ENCODE results near the gene RHBDL3.
"Not testable (repeated sequence)": the region's sequence is repeated elsewhere in the genome, so short reads cannot be mapped to it uniquely, and the experiment has no call there.

Gene RHBDL3

GRCh38 chr17:32265192-32265923 is at the start of gene RHBDL3:
TSS of gene RHBDL3 (plus strand) at chr17:32265832. CDS start at chr17:32266190, 358 bp downstream.
- no peak for DNase-seq (ENCODE audit: low read depth)

DNA sequence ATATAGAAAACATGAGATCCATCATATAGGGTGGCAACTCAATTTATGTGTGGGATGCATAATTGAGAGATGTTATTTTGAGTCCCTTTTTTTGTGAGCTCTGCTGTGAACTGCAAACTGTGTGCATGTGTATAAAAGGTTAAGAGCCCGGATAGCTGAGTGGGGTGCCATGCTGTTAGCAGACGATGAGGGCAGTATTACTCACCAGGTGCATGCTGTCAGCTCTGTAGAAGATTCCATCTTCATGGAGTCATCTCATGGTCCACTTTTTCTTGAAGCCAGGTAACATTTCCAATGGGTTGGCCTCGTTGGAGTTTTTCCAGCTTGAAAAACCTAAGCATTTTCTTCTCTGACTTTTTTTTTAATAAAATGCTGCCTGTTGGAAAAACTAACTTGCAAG is 43.0 kb upstream of the RHBDL3 start:
- DNase-seq (ENCODE audit: low read depth): no peak

GRCh38 chr17:32223703-32224102 is 41.9 kb upstream of the RHBDL3 start:
- no peak for DNase-seq (ENCODE audit: low read depth)

DNA sequence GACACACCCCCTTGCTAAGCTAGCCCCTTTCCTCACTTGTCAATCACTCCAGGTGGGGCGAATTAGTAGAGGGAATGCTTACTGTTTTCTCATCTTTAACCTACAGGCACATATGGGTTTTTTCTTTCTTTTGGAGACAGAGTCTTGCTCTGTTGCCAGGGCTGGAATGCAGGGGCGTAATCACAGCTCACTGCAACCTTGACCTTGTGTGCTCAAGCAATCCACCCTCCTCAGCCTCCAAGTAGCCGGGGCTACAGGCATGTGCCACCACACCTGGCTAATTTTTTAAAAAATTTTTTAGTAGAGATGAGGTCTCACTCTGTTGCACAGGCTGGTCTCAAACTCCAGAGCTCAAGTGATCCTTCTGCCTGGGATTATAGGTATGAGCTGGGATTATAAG is 38.7 kb upstream of the RHBDL3 start:
- DNase-seq (ENCODE audit: low read depth): no peak

DNA sequence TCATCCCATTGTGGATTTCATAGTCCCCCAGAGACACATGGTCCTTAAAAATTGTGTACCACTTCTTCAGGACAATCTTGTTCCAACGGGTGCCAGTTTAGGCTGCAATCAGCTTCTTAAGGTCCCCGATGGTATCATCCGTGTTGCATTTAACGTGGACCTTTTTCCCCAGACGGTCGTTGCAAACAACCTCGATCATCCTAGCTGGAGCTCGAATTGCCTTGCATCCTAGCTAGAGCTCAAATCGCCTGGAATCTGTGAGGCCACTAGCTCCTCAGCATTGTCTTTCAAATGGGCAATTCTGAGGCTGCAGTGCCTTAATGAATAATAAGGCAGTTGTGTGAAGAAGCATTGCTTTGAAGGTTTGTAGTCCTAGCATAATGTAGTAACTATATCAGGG is 37.7 kb upstream of the RHBDL3 start:
- DNase-seq (ENCODE audit: low read depth): no peak

DNA sequence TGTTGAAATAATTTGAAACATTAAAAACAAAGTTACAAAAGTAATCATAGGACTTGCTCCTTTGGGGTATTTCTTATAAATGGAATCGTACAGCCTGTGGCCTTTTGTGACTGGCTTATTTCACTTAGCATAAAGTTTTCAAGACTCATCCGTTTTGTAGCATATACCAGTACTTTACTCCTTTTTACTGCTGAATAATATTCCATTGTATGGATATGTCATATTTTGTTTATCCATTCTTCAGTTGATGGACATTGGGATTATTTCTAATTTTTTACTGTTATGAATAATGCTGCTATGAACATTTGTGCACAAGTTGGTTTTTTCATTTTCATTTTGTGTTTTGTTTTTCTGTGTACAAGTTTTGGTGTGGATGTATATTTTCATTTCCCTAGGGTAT is 30.0 kb upstream of the RHBDL3 start:
- DNase-seq (ENCODE audit: low read depth): no peak

DNA sequence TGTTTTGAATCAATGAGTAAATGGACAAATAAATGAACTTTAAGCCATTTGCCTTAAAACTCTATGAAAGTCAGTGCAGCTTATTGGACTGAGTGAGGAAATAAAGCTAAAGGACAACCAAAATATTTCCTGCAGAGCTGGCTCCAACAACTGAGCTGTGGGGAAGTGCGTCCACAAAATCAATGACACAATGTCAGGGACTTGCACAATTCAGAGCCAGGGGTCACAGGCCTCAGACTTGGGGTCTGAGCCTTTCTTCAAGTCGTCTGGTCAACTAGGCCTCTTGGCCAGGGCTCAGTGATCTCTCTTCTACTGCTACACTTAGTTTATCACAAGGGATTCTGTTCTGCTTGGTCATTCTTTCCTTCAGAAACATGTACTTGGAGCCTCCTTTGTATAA is 26.2 kb upstream of the RHBDL3 start:
- no peak for DNase-seq (ENCODE audit: low read depth)

- no peak for DNase-seq (ENCODE audit: low read depth)
Observed at GRCh38 chr17:32240750-32241149, 24.9 kb upstream of the RHBDL3 start.

DNA sequence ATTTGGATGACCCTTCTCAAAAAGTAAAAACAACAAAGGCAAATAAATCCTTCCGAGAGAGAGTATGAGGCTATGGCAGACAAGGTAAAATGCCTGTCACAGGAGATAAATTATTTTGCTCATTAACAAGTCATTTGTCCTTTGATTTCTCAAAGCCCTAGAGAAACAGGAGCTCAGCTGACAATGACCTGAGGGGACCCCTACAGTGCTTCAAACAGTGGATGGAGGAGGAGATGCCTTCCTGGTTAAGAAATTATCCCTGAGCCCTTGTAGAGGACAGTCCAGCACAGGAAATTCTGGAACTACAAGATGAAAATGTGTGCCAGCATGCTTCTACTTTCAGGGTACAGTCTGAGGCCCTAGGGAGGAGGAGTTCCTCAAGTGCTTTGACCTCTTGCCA is 24.0 kb upstream of the RHBDL3 start:
- DNase-seq (ENCODE audit: low read depth): no peak

GRCh38 chr17:32249475-32249874 is 16.2 kb upstream of the RHBDL3 start:
- DNase-seq (ENCODE audit: low read depth): no peak

DNA sequence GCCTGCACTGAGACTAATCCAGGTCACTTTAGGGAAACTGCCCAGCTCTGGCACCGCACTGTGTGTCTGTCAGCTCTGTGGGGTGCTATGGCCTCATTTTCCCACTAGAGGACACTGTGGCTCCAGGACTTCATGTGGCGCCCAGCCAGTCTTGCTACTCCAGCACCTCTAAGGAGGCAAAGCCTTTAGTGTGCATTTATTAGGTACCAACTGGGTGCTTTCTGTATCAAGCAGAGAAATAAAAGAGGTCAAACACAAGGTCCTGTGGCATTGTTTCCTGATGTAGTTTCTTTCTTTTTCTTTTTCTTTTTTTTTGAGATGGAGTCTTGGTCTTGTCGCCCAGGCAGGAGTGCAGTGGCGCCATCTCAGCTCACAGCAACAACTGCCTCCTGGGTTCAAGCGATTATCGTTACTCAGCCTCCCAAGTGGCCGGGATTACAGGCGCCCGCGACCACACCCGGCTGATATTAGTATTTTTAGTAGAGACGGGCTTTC is 12.5 kb upstream of the RHBDL3 start:
- peak; percentile 53 for DNase-seq (ENCODE audit: low read depth)

GRCh38 chr17:32256012-32256700 is 9.5 kb upstream of the RHBDL3 start:
- no peak for DNase-seq (ENCODE audit: low read depth)

DNA sequence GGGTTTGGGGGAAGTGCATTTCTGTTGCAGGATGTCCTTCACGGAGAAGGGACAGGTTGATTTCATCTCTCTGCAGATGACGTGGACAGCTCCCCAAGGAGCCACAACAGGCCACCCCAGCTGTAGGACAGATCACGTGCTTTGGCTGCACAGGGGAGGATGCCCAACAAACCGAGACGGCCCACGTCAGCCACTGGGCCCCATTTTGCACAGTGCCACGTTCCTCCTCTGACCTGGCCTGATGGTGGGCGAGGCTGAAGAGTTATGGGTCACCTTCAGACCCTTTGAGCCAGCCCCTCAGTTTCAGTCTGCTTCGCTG is 9.0 kb upstream of the RHBDL3 start:
- DNase-seq (ENCODE audit: low read depth): no peak

DNA sequence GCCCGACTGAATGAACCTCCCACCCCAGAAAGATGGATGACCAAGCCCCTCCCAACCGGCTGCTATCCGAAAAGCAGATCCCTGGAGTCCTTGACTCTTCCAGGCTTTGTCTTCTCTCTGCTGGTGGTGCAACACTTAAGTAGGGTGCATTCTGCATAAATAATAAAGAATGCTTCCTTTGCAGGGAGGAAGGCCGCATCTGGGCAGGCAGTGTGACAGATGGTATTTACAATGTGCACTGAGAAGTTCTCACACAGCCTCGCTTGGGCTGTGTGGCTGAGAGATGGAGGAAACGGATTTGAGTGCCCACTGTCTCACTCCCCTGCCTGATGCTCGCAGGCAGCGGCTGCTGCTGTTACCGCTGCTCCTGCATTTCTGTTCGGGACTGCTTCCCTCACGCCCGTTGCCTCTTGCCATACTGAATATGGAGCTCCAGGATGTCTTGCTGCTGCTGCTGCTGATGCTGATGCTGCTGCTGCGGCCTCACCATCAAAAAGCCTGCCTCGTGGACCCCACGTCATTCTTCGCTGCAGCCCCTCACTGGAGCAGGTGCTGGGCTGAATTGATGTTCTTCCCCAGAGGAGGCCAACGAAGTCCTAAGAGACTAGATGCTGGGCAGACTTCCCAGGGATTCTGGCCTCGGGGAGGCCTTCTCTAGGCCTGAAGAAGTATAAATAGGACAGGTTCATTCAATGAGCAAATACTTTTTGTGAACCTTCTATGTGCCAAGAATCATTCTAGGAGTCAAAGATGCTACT is 7.1 kb upstream of the RHBDL3 start:
- no peak for DNase-seq (ENCODE audit: low read depth)

DNA sequence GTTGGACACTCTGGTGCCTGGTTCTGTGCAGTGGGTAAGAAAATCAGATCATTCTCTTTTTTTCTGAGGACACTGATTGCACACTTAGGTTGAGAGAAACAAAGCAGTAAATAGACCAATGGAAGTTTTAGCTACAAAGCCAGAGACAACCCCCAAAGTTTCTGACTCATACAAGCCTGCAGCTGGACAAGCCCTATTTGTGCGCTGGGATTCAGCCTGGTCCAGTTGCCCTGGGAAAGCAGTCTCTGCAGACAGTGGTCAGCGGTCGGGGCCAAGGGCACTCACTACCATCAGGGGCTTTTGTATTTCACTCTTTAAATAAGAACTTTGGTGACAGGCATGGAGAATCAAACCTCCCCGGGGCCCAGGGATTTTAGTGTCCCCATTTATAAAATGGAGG is 6.0 kb upstream of the RHBDL3 start:
- DNase-seq (ENCODE audit: low read depth): no peak

DNA sequence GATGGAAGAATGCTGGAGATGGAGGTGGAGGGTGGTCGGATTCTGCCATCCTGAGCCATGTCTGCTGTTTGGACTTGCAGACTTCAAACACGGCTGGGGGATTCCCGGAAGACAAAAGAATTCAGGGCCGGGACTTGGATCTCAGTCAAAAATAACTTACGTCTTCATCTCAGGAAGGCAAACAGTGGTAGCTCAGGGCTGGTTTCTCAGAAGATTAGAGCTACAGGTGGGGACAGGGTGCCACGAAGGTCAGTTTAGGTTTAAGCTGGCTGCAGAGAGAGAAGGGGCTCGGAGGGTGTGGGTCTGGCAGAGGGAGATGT is 4.3 kb upstream of the RHBDL3 start:
- DNase-seq (ENCODE audit: low read depth): no peak

DNA sequence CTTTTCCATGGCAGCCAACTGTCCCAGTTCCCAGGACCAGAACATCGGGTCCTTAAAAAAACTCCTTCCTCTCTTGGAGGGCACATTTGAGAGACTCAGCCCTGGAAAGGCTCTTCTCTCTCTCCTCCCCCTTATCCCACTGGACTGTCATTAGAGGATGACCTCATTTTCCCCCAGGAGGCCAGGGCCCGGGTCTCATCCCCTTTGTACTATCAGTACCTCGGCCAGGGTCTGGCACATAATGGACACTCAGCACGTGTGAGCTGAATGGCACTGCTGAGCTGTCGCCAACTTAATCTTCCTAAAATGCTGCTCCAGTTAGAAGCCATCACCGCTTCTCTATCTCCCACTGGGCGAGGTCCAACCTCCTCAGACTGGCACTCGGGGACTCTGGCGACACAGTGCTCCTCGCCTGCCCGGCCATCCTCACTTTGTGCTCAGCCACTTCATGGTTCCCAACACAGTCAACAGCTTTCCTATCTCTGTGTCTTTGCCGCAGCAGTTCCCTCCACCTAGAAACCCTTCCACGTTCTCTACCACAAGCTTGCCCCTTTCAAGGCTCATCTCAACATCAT is 3.6 kb upstream of the RHBDL3 start:
- no peak for DNase-seq (ENCODE audit: low read depth)

- DNase-seq (ENCODE audit: low read depth): not testable (repeated sequence)
Observed at GRCh38 chr17:32263515-32263914, 2.1 kb upstream of the RHBDL3 start.

GRCh38 chr17:32264140-32264799 is 1.4 kb upstream of the RHBDL3 start:
- DNase-seq (ENCODE audit: low read depth): no peak

DNA sequence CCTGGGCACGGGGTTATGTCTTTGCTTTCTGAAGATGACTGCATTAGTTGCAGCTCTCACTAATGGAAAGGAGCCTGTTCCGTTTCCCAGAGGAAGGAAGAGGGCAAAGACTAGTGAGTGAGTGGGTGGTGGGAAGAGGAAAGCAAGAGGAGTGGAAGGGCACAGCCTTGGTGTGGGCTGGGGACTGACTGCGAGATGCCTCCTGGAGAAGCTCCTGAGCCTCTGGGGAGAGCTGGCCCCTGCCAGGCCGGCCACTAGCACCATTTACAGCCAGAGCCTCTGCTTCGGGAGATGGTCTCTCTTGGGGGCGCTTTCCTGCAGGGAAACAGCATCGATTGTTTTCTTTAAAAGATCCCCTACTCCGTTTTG is 825 bp upstream of the RHBDL3 start:
- no peak for DNase-seq (ENCODE audit: low read depth)

- no peak for DNase-seq (ENCODE audit: low read depth)
Observed at GRCh38 chr17:32266051-32266388, 388 bp downstream of the RHBDL3 start.
